Cardiac fibroblast (primary cell): ENCODE measurements around the gene DDAH2.

ENCODE experiments used
- DNase-seq, 2 donors: peaks; one replicate each; pipeline versions ENCODE4 v3.0.0 to v3.0.0-alpha.2; 2010; ENCODE audit warnings: low read depth in 2 of 2
- H3K4me3 ChIP-seq, 2 donors: replicated peaks in 1 of 2; 1 replicate in 1 of 2; 2 replicates in 1 of 2; pipeline ENCODE4 v1.5.1; 2011; ENCODE audit warnings: low read depth in 2 of 2, low read length in 2 of 2, mild to moderate bottlenecking in 2 of 2, moderate library complexity in 1 of 2
- CTCF ChIP-seq: IDR thresholded peaks from one replicate; pipeline ENCODE4 v1.5.1; 2011; ENCODE audit warnings: low read depth, mild to moderate bottlenecking, low read length, inconsistent platforms

The DDAH2 gene

GRCh38 chr6:31719001-31719400 is 10.1 kb downstream of the DDAH2 start:
- no peak for DNase-seq
- TF ChIP-seq CTCF = no peak
- no peak overlapping the region for H3K4me3 ChIP-seq

- TF ChIP-seq CTCF = no peak
- no peak overlapping the region for H3K4me3 ChIP-seq
- DNase-seq = no peak
Measured at GRCh38 chr6:31718265-31718664, 10.8 kb downstream of the DDAH2 start.

- DNase-seq = no peak
- no peak for TF ChIP-seq CTCF
- no peak overlapping the region for H3K4me3 ChIP-seq
Measured at GRCh38 chr6:31717499-31718222, 11.4 kb downstream of the DDAH2 start.

- TF ChIP-seq CTCF = no peak
- no peak for DNase-seq
- no peak within 1 kb of the TSS for H3K4me3 ChIP-seq
Measured at GRCh38 chr6:31715022-31715958, 13.8 kb downstream of the DDAH2 start, which contains the start of gene LY6G6D. LY6G6D (plus strand) TSS chr6:31715348; CDS start chr6:31715356, 8 bp downstream.

- TF ChIP-seq CTCF = no peak
- DNase-seq = no peak
- H3K4me3 ChIP-seq = no peak overlapping the region
Measured at GRCh38 chr6:31713991-31714684, 15.0 kb downstream of the DDAH2 start.

GRCh38 chr6:31713465-31713864 is 15.6 kb downstream of the DDAH2 start:
- no peak overlapping the region for H3K4me3 ChIP-seq
- no peak for DNase-seq
- TF ChIP-seq CTCF = no peak
